Activated CD8-positive, alpha-beta T cell treated with anti-CD3 and anti-CD28 coated beads for 36 hours (primary cell): ENCODE results near the gene SPNS3. TPM values are rescaled to one million over a fixed set of nuclear protein-coding genes. Genes with fewer than 3 reads are reported as not detected.
A peak's percentile ranks its signal among the peaks of the same experiment; 100 is the strongest.

Source experiments
- ATAC-seq: fragments of 200-7000 bp; cut with Tn5 transposase; one replicate; pipeline ENCODE4 v1.10.0; 2021; ENCODE audit warnings: mild to moderate bottlenecking, moderate library complexity
- CTCF ChIA-PET: fragments of 350-600 bp; sonication (Branson Sonifier 250); formaldehyde crosslinking; loops from one replicate; lab custom pipeline; 2021; ENCODE audit warnings: antibody characterized with exemption; lab: Charles Lee
- POLR2A ChIA-PET: fragments of 350-600 bp; sonication (Branson Sonifier 250); formaldehyde crosslinking; loops from one replicate; lab custom pipeline; 2021; ENCODE audit warnings: antibody characterized with exemption; lab: Charles Lee
- DNase-seq: peaks from one replicate; pipeline ENCODE4 v3.0.0-alpha.2; 2020
- H3K27ac Mint-ChIP-seq: one replicate; pipeline ENCODE4 v1.8.0; 2021; ENCODE audit warnings: mild to moderate bottlenecking, mixed read lengths
- H3K27me3 Mint-ChIP-seq: one replicate; pipeline ENCODE4 v1.8.0; 2021; ENCODE audit warnings: mixed read lengths
- H3K36me3 Mint-ChIP-seq: one replicate; pipeline ENCODE4 v1.8.0; 2021; ENCODE audit warnings: low read depth, mixed read lengths
- H3K4me1 Mint-ChIP-seq: one replicate; pipeline ENCODE4 v1.8.0; 2021; ENCODE audit warnings: low read depth, mixed read lengths
- H3K4me3 Mint-ChIP-seq: one replicate; pipeline ENCODE4 v1.8.0; 2021; ENCODE audit warnings: mild to moderate bottlenecking, moderate library complexity, mixed read lengths
- H3K9me3 Mint-ChIP-seq: one replicate; pipeline ENCODE4 v1.8.0; 2021; ENCODE audit warnings: mixed read lengths
- intact Hi-C: fragments of 100-400 bp; cut with micrococcal nuclease; formaldehyde crosslinking; loops from one replicate; pipeline ENCODE4 v1.10.0; 2022
- total RNA-seq, 2 experiments: library from RNA; stranded (reverse); gene quantifications; one replicate each; pipeline ENCODE4 v1.2.3, GENCODE V29; 2021
- TF ChIP-seq, protein P1 (sequence below): fragments of 200-600 bp; IDR thresholded peaks from one replicate; pipeline ENCODE4 v1.8.0; 2022; ENCODE audit warnings: antibody characterized with exemption, mild to moderate bottlenecking

Gene SPNS3
- total RNA-seq, 2 experiments from 2014 or later, result 24.7 to 25.7 TPM

DNA sequence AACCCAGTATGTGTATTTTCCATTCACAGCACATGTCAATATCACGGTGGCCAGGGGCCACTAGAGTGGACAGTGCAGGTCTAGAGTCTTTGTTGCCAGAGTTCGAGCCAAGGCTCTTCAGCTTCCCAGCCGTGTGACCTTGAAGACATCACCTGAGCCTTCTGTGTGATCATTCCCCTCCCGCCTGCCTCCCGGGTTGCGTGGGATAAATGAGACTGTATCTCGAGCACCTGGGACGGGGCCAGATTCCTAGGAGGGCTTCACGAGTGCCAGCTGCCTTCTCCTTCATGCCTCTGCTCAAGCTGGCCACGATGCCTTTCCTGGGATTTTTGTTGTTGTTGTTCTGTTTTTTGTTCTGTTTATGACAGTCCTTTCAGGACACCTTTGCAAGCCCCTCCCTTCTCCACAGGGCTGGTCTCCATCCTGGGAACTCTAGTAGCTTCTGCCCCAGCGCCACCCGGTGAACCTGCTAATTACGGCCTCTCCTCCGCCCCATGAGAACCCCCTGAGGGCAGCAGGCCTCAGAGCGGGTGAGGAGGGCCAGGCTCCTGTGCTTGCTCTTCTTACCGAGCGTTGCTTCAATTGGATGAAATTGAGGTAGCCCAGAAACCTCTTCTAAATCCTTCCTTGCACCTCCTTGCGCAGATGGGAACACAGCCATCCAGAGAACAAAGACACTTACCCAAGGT, 68.9 kb downstream of the SPNS3 start:
- intact Hi-C loops, result no loop called here
- H3K9me3 Mint-ChIP-seq, result no peaks in the 10 kb centered on the region
- ATAC-seq, result no peak
- no peak for DNase-seq
- H3K4me1 Mint-ChIP-seq, result peaks cover 33% of the 10 kb centered on the region
- CTCF ChIA-PET, result no interaction called here
- peaks cover 28% of the 10 kb centered on the region for H3K27me3 Mint-ChIP-seq
- no peak overlapping the region for H3K4me3 Mint-ChIP-seq
- POLR2A ChIA-PET, result interaction anchor here (1.1 to 1.6 kb wide), 2 partner anchors 16 to 17 kb away, joined by 3 read pairs; no protein-coding TSS in a partner anchor
- H3K27ac Mint-ChIP-seq, result no peak overlapping the region
- H3K36me3 Mint-ChIP-seq, result no peaks in the 10 kb centered on the region
- TF ChIP-seq, protein P1, sequence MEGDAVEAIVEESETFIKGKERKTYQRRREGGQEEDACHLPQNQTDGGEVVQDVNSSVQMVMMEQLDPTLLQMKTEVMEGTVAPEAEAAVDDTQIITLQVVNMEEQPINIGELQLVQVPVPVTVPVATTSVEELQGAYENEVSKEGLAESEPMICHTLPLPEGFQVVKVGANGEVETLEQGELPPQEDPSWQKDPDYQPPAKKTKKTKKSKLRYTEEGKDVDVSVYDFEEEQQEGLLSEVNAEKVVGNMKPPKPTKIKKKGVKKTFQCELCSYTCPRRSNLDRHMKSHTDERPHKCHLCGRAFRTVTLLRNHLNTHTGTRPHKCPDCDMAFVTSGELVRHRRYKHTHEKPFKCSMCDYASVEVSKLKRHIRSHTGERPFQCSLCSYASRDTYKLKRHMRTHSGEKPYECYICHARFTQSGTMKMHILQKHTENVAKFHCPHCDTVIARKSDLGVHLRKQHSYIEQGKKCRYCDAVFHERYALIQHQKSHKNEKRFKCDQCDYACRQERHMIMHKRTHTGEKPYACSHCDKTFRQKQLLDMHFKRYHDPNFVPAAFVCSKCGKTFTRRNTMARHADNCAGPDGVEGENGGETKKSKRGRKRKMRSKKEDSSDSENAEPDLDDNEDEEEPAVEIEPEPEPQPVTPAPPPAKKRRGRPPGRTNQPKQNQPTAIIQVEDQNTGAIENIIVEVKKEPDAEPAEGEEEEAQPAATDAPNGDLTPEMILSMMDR, result no peak

DNA sequence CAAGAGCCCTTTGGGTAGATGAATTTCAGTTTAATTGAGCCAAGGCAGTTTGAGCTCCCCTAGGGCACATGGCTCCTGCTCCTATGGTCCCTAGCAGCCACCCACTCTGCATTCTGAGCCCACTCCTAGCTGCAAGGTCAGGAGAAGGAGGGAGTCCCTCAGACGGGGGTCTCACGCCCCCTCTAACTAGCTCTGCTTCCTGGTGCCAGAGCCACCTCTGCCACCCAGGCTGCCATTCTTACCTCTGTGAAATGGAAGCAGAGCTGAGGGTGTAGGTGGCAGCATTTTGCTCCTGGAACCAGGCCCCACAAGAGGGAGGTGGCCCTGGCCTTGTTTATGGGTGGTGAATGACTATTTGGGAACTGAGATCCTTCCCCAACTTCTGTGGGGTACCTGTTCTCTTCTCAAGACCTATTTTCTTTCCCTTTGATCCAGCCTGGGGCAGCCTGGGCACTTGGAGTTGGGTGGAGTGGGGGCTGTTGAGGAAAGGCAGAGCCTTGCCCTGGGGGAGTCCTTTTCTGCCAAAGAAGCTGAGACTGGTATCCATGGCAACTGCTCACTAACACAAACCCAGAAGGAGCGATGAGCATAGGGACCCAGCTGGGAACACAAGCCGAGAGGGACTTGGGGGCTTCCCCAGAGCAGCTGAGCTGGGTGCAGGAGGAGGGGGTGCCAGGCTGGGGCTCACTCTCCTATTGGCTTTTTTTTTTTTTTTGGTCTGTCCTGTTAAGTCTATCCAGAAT, 69.7 kb downstream of the SPNS3 start:
- TF ChIP-seq, protein P1, result no peak
- ATAC-seq (no peak), DNase-seq (no peak)
- ChIA-PET POLR2A (interaction anchor here (1.0 kb wide), 1 partner anchor 33 kb away, joined by 3 read pairs; no protein-coding TSS in a partner anchor), CTCF (interaction anchor here (1.2 kb wide), 1 partner anchor 33 kb away, joined by 3 read pairs; no protein-coding TSS in a partner anchor)
- Mint-ChIP-seq H3K9me3 (no peaks in the 10 kb centered on the region), H3K4me3 (no peak overlapping the region), H3K27me3 (peaks cover 28% of the 10 kb centered on the region), H3K36me3 (no peaks in the 10 kb centered on the region), H3K4me1 (peaks cover 33% of the 10 kb centered on the region), H3K27ac (no peak overlapping the region)
- intact Hi-C loops, result no loop called here

DNA sequence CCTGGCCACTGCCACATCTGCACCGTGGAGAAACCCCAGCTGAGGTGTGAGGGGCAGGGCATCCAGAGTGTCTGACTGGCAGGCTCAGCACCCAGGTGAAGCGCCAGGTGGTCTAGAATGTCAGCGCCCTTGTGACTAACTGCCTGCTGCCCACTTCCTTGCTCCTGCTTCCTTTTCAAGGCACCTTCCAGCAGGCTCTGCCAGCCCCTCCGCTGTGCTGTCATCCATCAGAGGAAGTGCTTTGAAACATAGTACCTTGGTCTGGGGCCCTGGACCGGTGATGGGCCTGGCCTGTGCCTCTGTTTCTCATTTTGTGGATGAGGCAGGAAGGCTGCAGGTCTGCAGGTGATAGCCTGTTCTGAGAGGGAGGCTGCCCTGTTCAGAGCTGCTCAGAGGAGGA, 70.4 kb downstream of the SPNS3 start:
- Mint-ChIP-seq H3K4me1 (peaks cover 40% of the 10 kb centered on the region), H3K27me3 (peaks cover 28% of the 10 kb centered on the region), H3K36me3 (no peaks in the 10 kb centered on the region), H3K9me3 (no peaks in the 10 kb centered on the region), H3K27ac (no peak overlapping the region), H3K4me3 (no peak overlapping the region)
- intact Hi-C loops, result no loop called here
- POLR2A ChIA-PET, result interaction anchor here (0.6 to 1.6 kb wide), 3 partner anchors 11 to 48 kb away, joined by 3 to 4 read pairs (median 4); no protein-coding TSS in a partner anchor
- peak; percentile 38 for DNase-seq
- CTCF ChIA-PET, result interaction anchor here (1.2 to 1.4 kb wide), 4 partner anchors 34 to 83 kb away, joined by 3 to 9 read pairs (median 4); no protein-coding TSS in a partner anchor
- ATAC-seq, result peak; percentile 57
- TF ChIP-seq, protein P1, result no peak

DNA sequence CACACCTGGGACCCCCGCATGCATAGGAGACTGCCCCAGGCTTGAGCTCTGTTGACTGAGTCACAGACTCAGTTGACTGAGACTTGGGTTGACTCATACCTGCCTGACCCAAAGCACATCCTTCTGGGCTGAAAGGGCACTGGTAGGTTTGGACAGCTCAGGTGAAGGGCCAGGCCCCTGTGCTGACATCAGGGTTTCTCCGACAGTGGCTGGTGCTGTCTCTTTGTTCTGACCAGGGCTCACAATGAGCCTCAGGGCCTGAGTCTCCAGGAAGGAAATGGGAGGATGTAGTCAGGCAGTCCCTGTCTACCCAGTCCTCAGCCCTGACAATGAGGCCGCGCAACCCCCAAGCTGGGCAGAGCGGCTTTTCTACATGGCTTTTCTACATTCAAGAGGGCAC, 71.4 kb downstream of the SPNS3 start:
- peaks cover 20% of the 10 kb centered on the region for H3K27me3 Mint-ChIP-seq
- POLR2A ChIA-PET, result interaction anchor here (1.6 kb wide), 1 partner anchor 12 kb away, joined by 4 read pairs; no protein-coding TSS in a partner anchor

More for the DNA sequence above, 71.4 kb downstream of the SPNS3 start:
- no peak overlapping the region for H3K4me3 Mint-ChIP-seq
- TF ChIP-seq, protein P1, result no peak
- DNase-seq (no peak), ATAC-seq (no peak)
- no peaks in the 10 kb centered on the region for H3K36me3 Mint-ChIP-seq
- H3K27ac Mint-ChIP-seq, result no peak overlapping the region
- H3K9me3 Mint-ChIP-seq, result no peaks in the 10 kb centered on the region
- intact Hi-C loops, result no loop called here
- CTCF ChIA-PET, result interaction anchor here (1.2 to 1.4 kb wide), 3 partner anchors 60 to 84 kb away, joined by 3 to 9 read pairs (median 4); no protein-coding TSS in a partner anchor
- H3K4me1 Mint-ChIP-seq, result peaks cover 39% of the 10 kb centered on the region
